Body of pancreas (tissue), 4 donors: Measurements from ENCODE around the gene C2orf81. TPM values are rescaled to one million over a fixed set of nuclear protein-coding genes. Genes with fewer than 3 reads are reported as not detected.

ENCODE experiments used
- ATAC-seq: fragments of 150-250 bp; one replicate; pipeline ENCODE4 v1.9.1; 2016
- DNase-seq, 4 donors: peaks; one replicate each; pipeline ENCODE4 v3.0.0-alpha.2; 2019
- H3K27ac ChIP-seq, 4 donors: fragments of 200-600 bp; sonication (generic); 1 replicate in 3 of 4; 2 replicates in 1 of 4; pipeline versions ENCODE4 v1.5.1 to v1.6.1; 2016 to 2019; ENCODE audit warnings: mild to moderate bottlenecking in 1 of 4, mixed read lengths in 1 of 4, moderate library complexity in 1 of 4
- H3K27me3 ChIP-seq, 2 donors: fragments of 200-600 bp; sonication (generic); one replicate each; pipeline ENCODE4 v1.6.0; 2016; ENCODE audit warnings: mild to moderate bottlenecking in 1 of 2
- H3K36me3 ChIP-seq, 2 donors: fragments of 200-600 bp; sonication (generic); replicated peaks in 1 of 2; 2 replicates each; pipeline ENCODE4 v1.5.1; 2016; ENCODE audit warnings: low read depth in 2 of 2; ENCODE audit not compliant: insufficient read depth in 1 of 2
- H3K4me1 ChIP-seq: fragments of 200-600 bp; sonication (generic); one replicate; pipeline ENCODE4 v1.6.0; 2016
- H3K4me3 ChIP-seq, 2 donors: fragments of 200-600 bp; sonication (generic); 1 replicate in 1 of 2; 2 replicates in 1 of 2; pipeline ENCODE4 v1.5.1; 2016 to 2019
- H3K9me3 ChIP-seq, 3 donors: fragments of 200-600 bp; sonication (generic); 1 replicate in 2 of 3; 2 replicates in 1 of 3; pipeline ENCODE4 v1.5.1; 2016
- POLR2A ChIP-seq, 3 donors: fragments of 450-650 bp; IDR thresholded peaks; one replicate each; pipeline ENCODE4 v1.6.1; 2016; ENCODE audit warnings: antibody characterized with exemption in 3 of 3, mild to moderate bottlenecking in 2 of 3
- WGBS, 2 donors: methylation state at CpG; one replicate each; pipeline ENCODE4 v1.1.5; 2017; 5-methylcytosine and 5-hydroxymethylcytosine counted together
- intact Hi-C: fragments of 100-400 bp; cut with DNase I; formaldehyde crosslinking; loops from one replicate; pipeline ENCODE4 v1.15.1; 2023
- total RNA-seq, 2 donors: library from RNA; depleted of rRNA; stranded (reverse); fragments of >200 nt; gene quantifications; one replicate each; pipeline ENCODE4 v1.1.0, GENCODE V29; 2016
- TF ChIP-seq, protein P1 (sequence below), 7 experiments: fragments of 450-650 bp in 4 of 7; fragments of 200-600 bp in 3 of 7; sonication (generic) in 3 of 7; IDR thresholded peaks; one replicate each; pipeline ENCODE4 v1.5.1; 2016 to 2019; ENCODE audit warnings: antibody characterized with exemption in 7 of 7

C2orf81 gene
- total RNA-seq, 2 donors from 2014 or later, result 0.33 to 1.6 TPM

DNA sequence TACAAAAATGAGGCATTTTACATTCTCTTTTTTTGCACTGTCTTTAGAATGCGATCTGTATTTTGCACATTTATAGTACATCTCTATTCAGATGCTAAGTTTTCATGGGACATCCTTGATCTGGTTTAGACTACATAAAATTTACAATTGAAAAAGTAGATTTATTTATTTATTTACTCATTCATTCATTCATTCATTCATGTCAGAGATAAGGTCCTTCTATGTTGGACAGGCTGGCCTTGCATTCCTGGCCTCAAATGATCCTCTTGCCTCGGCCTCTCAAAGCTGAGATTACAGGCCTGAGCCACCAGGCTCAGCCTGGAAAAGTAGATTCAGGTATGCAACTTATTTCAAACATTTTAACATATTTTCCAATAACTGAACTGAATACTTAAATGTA, 25.3 kb downstream of the C2orf81 start:
- no peak for ATAC-seq
- no peaks in the 10 kb centered on the region for H3K27me3 ChIP-seq
- intact Hi-C loops, result no loop called here
- 77 to 79% methylated on average over 2 of the region's 2 CpGs for WGBS, 2 donors
- no peak for TF ChIP-seq POLR2A (IDR thresholded peaks at IDR 0.05)
- TF ChIP-seq, protein P1, sequence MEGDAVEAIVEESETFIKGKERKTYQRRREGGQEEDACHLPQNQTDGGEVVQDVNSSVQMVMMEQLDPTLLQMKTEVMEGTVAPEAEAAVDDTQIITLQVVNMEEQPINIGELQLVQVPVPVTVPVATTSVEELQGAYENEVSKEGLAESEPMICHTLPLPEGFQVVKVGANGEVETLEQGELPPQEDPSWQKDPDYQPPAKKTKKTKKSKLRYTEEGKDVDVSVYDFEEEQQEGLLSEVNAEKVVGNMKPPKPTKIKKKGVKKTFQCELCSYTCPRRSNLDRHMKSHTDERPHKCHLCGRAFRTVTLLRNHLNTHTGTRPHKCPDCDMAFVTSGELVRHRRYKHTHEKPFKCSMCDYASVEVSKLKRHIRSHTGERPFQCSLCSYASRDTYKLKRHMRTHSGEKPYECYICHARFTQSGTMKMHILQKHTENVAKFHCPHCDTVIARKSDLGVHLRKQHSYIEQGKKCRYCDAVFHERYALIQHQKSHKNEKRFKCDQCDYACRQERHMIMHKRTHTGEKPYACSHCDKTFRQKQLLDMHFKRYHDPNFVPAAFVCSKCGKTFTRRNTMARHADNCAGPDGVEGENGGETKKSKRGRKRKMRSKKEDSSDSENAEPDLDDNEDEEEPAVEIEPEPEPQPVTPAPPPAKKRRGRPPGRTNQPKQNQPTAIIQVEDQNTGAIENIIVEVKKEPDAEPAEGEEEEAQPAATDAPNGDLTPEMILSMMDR (IDR thresholded peaks at IDR 0.05), result no peak
- no peak for DNase-seq
- no peaks in the 10 kb centered on the region for H3K9me3 ChIP-seq
- H3K27ac ChIP-seq, result no peak overlapping the region
- no peaks in the 10 kb centered on the region for H3K4me1 ChIP-seq
- H3K4me3 ChIP-seq, result no peak overlapping the region
- H3K36me3 ChIP-seq, result no peaks in the 10 kb centered on the region

DNA sequence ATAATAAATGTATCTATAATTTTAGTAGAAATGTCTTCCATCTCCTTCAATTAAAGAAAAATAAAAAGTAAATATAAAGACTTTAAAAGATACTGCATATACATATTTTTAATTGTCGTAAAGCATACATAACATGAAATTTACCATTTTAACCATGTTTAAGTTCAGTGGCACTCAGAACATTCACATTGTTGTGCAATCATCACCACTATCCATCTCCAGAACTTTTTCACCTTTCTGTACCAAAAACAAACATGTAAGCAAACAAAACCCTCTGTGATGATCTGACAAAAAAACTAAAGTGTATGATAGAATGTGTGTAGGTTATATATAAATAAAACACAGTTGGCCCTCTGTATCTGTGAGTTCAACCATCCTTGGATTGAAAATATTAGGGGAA, 27.9 kb downstream of the C2orf81 start:
- 73 to 74% methylated on average over 1 of the region's 1 CpG for WGBS, 2 donors
- Histone ChIP-seq H3K36me3 (no peaks in the 10 kb centered on the region), H3K27ac (no peak overlapping the region), H3K4me3 (no peak overlapping the region), H3K9me3 (no peaks in the 10 kb centered on the region), H3K27me3 (no peaks in the 10 kb centered on the region), H3K4me1 (peaks cover 25% of the 10 kb centered on the region)
- no peak for DNase-seq
- intact Hi-C loops, result no loop called here
- no peak for TF ChIP-seq POLR2A (IDR thresholded peaks at IDR 0.05)
- TF ChIP-seq, protein P1 (IDR thresholded peaks at IDR 0.05), result no peak
- no peak for ATAC-seq

DNA sequence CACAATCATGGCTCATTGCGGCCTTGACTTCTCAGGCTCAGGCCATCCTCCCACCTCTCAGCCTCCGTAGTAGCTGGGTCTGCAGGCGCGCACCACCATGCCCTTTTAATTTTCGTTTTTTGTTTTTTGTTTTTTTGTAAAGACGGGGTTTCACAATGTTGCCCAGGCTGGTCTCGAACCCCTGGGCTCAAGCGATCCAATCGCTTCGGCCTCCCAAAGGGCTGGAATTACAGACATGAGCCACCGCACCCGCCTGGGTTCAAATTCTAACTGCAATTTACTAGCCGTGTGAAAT, 29.0 kb downstream of the C2orf81 start:
- ATAC-seq (no peak), DNase-seq (no peak)
- 53 to 65% methylated on average over 13 of the region's 13 CpGs for WGBS, 2 donors
- Histone ChIP-seq H3K9me3 (no peaks in the 10 kb centered on the region), H3K4me1 (peaks cover 25% of the 10 kb centered on the region), H3K27me3 (no peaks in the 10 kb centered on the region), H3K36me3 (no peaks in the 10 kb centered on the region), H3K4me3 (no peak overlapping the region), H3K27ac (no peak overlapping the region)
- intact Hi-C loops, result no loop called here
- TF ChIP-seq, protein P1 (IDR thresholded peaks at IDR 0.05), result no peak

DNA sequence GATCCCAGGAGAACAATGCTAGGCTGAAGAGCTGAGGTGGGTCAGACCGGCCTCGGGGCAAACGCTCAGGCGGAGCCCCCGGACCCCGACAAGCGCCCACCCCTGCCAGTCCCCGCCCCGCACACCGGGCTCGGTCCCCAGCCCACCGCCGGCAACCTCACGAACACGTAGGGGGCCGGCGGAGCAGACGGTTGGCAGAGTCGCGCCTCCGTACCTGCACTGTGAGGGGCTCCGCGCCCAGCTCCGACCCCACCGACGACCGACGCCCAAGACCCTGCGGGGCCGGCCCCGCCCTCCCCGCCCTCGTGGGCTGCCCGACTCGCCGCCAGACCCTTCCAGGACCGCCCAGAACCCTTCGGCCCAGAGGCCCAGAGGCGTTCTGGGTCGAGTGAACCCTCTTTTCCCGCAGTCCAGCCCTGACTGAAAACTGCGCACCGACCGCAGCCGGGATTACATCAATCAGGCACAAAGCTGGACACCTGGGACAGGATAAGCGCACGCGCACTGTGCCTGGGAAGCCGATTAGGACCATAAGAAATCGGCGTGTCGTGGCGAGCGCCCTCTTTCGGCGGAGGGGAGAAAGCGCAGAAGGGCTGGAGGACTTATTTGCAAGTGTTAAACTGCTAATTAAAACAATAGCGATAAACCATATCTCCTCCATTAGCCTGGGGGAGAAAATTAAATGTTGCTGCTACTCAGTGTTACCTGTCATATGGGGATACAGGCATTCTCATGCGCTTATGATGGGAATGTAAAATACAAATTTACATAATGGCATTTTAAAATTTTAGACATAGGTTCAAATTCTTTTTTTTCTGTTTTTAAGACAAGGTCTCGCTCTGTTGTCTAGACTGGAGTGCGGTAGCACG, 29.6 kb downstream of the C2orf81 start:
- intact Hi-C loops, result no loop called here
- DNase-seq, result peak; percentile 93 to 95 (median 94)
- Histone ChIP-seq H3K36me3 (no peaks in the 10 kb centered on the region), H3K4me1 (peaks cover 25% of the 10 kb centered on the region), H3K27me3 (no peaks in the 10 kb centered on the region), H3K27ac (peak overlapping the region; percentile 84 to 93 (median 87)), H3K9me3 (no peaks in the 10 kb centered on the region), H3K4me3 (peak overlapping the region; percentile 90 to 98)
- WGBS, 2 donors, result 1 to 4% methylated on average over 17 to 62 of the region's 62 CpGs
- ATAC-seq, result peak; percentile 94
- TF ChIP-seq POLR2A (IDR thresholded peaks at IDR 0.05), result peak in 2 of 3 donors; percentile 48 to 62
- TF ChIP-seq, protein P1 (IDR thresholded peaks at IDR 0.05), result peak; percentile 96 to 98 (median 96)

DNA sequence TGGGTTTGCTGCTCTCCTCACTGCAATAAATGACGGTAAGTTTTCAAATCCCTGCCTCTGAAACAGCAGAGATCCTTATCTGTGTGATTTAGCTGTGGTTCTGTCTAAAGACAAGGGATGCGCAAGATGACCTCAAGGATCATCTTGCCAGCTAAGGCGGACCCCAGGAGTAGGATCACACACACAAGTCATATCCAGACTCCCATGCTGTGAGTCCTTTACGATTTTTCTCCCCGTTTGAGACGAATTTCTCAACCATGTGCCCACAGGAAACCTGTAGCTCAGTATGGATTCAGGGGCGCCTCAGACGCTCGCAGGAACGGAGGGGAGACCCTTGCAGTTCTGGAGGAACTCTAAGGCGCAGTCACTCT, 30.2 kb downstream of the C2orf81 start:
- intact Hi-C loops, result no loop called here
- no peaks in the 10 kb centered on the region for H3K9me3 ChIP-seq

More for the DNA sequence above, 30.2 kb downstream of the C2orf81 start:
- Histone ChIP-seq H3K27me3 (no peaks in the 10 kb centered on the region), H3K4me3 (peak overlapping the region; percentile 90 to 98), H3K4me1 (peaks cover 25% of the 10 kb centered on the region), H3K27ac (peak overlapping the region in 3 of 4 donors; percentile 86 to 93 (median 88)), H3K36me3 (no peaks in the 10 kb centered on the region)
- WGBS, 2 donors, result 0% methylated on average over 6 to 11 of the region's 11 CpGs
- ATAC-seq (peak; percentile 8), DNase-seq (no peak)
- no peak for TF ChIP-seq POLR2A (IDR thresholded peaks at IDR 0.05)
- TF ChIP-seq, protein P1 (IDR thresholded peaks at IDR 0.05), result no peak
